Tibial nerve (tissue), 4 donors: ENCODE data around the gene KRTAP10-3. TPM values are rescaled to one million over a fixed set of nuclear protein-coding genes. Genes with fewer than 3 reads are reported as not detected.

Source experiments
- DNase-seq, 2 donors: peaks; one replicate each; pipeline ENCODE4 v3.0.0-alpha.2; 2019; ENCODE audit warnings: low spot score in 2 of 2
- H3K27ac ChIP-seq, 4 donors: fragments of 200-600 bp; sonication (generic) in 3 of 4; one replicate each; pipeline ENCODE4 v1.5.1; 2017 to 2019; ENCODE audit warnings: mild to moderate bottlenecking in 1 of 4
- H3K27me3 ChIP-seq, 2 donors: fragments of 200-600 bp; sonication (generic) in 1 of 2; one replicate each; pipeline versions ENCODE4 v1.5.1 to v1.6.0; 2017 to 2019
- H3K36me3 ChIP-seq, 3 donors: fragments of 200-600 bp; sonication (generic); one replicate each; pipeline ENCODE4 v1.5.1; 2018 to 2019
- H3K4me1 ChIP-seq, 4 donors: fragments of 200-600 bp; sonication (generic) in 3 of 4; one replicate each; pipeline ENCODE4 v1.5.1; 2017 to 2019
- H3K4me3 ChIP-seq, 4 donors: fragments of 200-600 bp; sonication (generic) in 3 of 4; one replicate each; pipeline ENCODE4 v1.5.1; 2017 to 2019; ENCODE audit warnings: mild to moderate bottlenecking in 1 of 4, moderate library complexity in 1 of 4
- H3K9me3 ChIP-seq, 4 donors: fragments of 200-600 bp; sonication (generic) in 3 of 4; one replicate each; pipeline ENCODE4 v1.5.1; 2017 to 2019
- CTCF ChIP-seq, 5 experiments: fragments of 200-600 bp in 3 of 5; fragments of 450-650 bp in 2 of 5; sonication (generic) in 3 of 5; IDR thresholded peaks; one replicate each; pipeline ENCODE4 v1.5.1; 2016 to 2019; ENCODE audit warnings: antibody characterized with exemption in 5 of 5, mild to moderate bottlenecking in 3 of 5, moderate library complexity in 2 of 5
- EP300 ChIP-seq, 2 donors: sonication (generic); formaldehyde crosslinking; IDR thresholded peaks; one replicate each; pipeline ENCODE4 v1.6.1; 2017; ENCODE audit warnings: antibody characterized with exemption in 2 of 2, mild to moderate bottlenecking in 1 of 2
- POLR2A ChIP-seq, 2 donors: fragments of 450-650 bp; IDR thresholded peaks; one replicate each; pipeline ENCODE4 v1.6.1; 2017; ENCODE audit warnings: antibody characterized with exemption in 2 of 2, mild to moderate bottlenecking in 2 of 2, moderate library complexity in 2 of 2
- WGBS, 2 donors: methylation state at CpG; one replicate each; pipeline ENCODE4 v1.1.5; 2018; 5-methylcytosine and 5-hydroxymethylcytosine counted together
- total RNA-seq, 4 donors: library from RNA; depleted of rRNA; stranded (reverse); fragments of >200 nt; gene quantifications; one replicate each; pipeline ENCODE4 v1.1.0, GENCODE V29; 2016

The KRTAP10-3 gene
- total RNA-seq, 4 donors from 2014 or later = not detected

- TF ChIP-seq POLR2A (IDR thresholded peaks at IDR 0.05) = no peak
- TF ChIP-seq CTCF (IDR thresholded peaks at IDR 0.05) = no peak
- TF ChIP-seq EP300 (IDR thresholded peaks at IDR 0.05) = no peak
- Histone ChIP-seq H3K27me3 (no peaks in the 10 kb centered on the region), H3K4me1 (no peaks in the 10 kb centered on the region), H3K9me3 (no peaks in the 10 kb centered on the region), H3K36me3 (no peaks in the 10 kb centered on the region), H3K4me3 (no peak overlapping the region), H3K27ac (no peak overlapping the region)
- DNase-seq = no peak
- WGBS, 2 donors = 82 to 89% methylated on average over 1 of the region's 1 CpG
Measured at GRCh38 chr21:44523567-44524413, 34.8 kb downstream of the KRTAP10-3 start.

- Histone ChIP-seq H3K9me3 (no peaks in the 10 kb centered on the region), H3K27me3 (no peaks in the 10 kb centered on the region), H3K4me3 (no peak overlapping the region), H3K4me1 (no peaks in the 10 kb centered on the region), H3K36me3 (no peaks in the 10 kb centered on the region), H3K27ac (no peak overlapping the region)
- 80 to 91% methylated on average over 1 of the region's 1 CpG for WGBS, 2 donors
- TF ChIP-seq POLR2A (IDR thresholded peaks at IDR 0.05) = no peak
- TF ChIP-seq CTCF (IDR thresholded peaks at IDR 0.05) = no peak
- no peak for TF ChIP-seq EP300 (IDR thresholded peaks at IDR 0.05)
- no peak for DNase-seq
Measured at GRCh38 chr21:44522753-44523204, 35.8 kb downstream of the KRTAP10-3 start.

- no peak for DNase-seq
- TF ChIP-seq EP300 (IDR thresholded peaks at IDR 0.05) = no peak
- no peaks in the 10 kb centered on the region for H3K9me3 ChIP-seq
- H3K4me1 ChIP-seq = no peaks in the 10 kb centered on the region
- no peaks in the 10 kb centered on the region for H3K36me3 ChIP-seq
- H3K4me3 ChIP-seq = no peak overlapping the region
- 83 to 85% methylated on average over 24 to 31 of the region's 33 CpGs for WGBS, 2 donors
- H3K27me3 ChIP-seq = no peaks in the 10 kb centered on the region
- no peak overlapping the region for H3K27ac ChIP-seq
Measured at GRCh38 chr21:44521928-44522752, 36.5 kb downstream of the KRTAP10-3 start.

- no peaks in the 10 kb centered on the region for H3K27me3 ChIP-seq
- no peak overlapping the region for H3K27ac ChIP-seq
- WGBS, 2 donors = 83 to 93% methylated on average over 8 to 12 of the region's 22 CpGs
- no peaks in the 10 kb centered on the region for H3K9me3 ChIP-seq
- no peak for DNase-seq
- H3K4me3 ChIP-seq = no peak overlapping the region
- no peaks in the 10 kb centered on the region for H3K36me3 ChIP-seq
- no peaks in the 10 kb centered on the region for H3K4me1 ChIP-seq
- TF ChIP-seq CTCF (IDR thresholded peaks at IDR 0.05) = no peak
- no peak for TF ChIP-seq EP300 (IDR thresholded peaks at IDR 0.05)
- no peak for TF ChIP-seq POLR2A (IDR thresholded peaks at IDR 0.05)
Measured at GRCh38 chr21:44521301-44521927, 37.2 kb downstream of the KRTAP10-3 start.

- no peaks in the 10 kb centered on the region for H3K4me1 ChIP-seq
- DNase-seq = no peak
- no peaks in the 10 kb centered on the region for H3K9me3 ChIP-seq
- TF ChIP-seq EP300 (IDR thresholded peaks at IDR 0.05) (no peak), CTCF (IDR thresholded peaks at IDR 0.05) (no peak), POLR2A (IDR thresholded peaks at IDR 0.05) (no peak)
- no peaks in the 10 kb centered on the region for H3K27me3 ChIP-seq
- no peaks in the 10 kb centered on the region for H3K36me3 ChIP-seq
- WGBS, 2 donors = 75 to 80% methylated on average over 23 to 31 of the region's 31 CpGs
- H3K27ac ChIP-seq = no peak overlapping the region
- no peak overlapping the region for H3K4me3 ChIP-seq
Measured at GRCh38 chr21:44520326-44521300, 38.0 kb downstream of the KRTAP10-3 start.
